ENCODE results near the gene SETD1A.

DNA sequence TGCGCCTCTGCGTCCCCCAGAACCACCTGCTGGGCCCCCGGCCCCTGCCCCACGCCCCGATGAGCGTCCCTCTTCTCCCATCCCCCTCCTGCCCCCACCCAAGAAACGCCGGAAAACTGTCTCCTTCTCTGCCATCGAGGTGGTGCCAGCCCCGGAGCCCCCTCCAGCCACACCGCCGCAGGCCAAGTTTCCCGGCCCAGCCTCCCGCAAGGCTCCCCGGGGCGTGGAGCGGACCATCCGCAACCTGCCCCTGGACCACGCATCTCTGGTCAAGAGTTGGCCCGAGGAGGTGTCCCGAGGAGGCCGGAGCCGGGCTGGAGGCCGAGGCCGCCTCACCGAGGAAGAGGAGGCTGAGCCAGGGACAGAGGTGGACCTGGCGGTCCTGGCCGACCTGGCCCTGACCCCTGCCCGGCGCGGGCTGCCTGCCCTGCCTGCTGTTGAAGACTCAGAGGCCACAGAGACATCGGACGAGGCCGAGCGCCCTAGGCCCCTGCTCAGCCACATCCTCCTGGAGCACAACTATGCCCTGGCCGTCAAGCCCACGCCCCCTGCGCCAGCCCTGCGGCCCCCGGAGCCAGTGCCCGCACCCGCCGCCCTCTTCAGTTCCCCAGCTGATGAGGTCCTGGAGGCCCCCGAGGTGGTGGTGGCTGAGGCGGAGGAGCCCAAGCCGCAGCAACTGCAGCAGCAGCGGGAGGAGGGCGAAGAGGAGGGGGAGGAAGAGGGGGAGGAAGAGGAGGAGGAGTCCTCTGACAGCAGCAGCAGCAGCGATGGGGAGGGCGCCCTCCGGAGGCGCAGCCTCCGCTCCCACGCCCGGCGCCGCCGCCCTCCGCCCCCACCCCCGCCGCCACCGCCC, 21.8 kb downstream of the SETD1A start:
- TF ChIP-seq, protein P1, sequence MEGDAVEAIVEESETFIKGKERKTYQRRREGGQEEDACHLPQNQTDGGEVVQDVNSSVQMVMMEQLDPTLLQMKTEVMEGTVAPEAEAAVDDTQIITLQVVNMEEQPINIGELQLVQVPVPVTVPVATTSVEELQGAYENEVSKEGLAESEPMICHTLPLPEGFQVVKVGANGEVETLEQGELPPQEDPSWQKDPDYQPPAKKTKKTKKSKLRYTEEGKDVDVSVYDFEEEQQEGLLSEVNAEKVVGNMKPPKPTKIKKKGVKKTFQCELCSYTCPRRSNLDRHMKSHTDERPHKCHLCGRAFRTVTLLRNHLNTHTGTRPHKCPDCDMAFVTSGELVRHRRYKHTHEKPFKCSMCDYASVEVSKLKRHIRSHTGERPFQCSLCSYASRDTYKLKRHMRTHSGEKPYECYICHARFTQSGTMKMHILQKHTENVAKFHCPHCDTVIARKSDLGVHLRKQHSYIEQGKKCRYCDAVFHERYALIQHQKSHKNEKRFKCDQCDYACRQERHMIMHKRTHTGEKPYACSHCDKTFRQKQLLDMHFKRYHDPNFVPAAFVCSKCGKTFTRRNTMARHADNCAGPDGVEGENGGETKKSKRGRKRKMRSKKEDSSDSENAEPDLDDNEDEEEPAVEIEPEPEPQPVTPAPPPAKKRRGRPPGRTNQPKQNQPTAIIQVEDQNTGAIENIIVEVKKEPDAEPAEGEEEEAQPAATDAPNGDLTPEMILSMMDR (IDR thresholded peaks at IDR 0.05; ENCODE audit: low read depth, low read length), result no peak
- TF ChIP-seq EZH2phosphoT487 (IDR thresholded peaks at IDR 0.05; ENCODE audit: low read depth), result no peak
